C4-2B (cell line): ENCODE data around the gene CACHD1.

Experiments used
- CTCF ChIP-seq: fragments of 450-650 bp; conservative IDR thresholded peaks from 2 replicates; pipeline ENCODE4 v1.5.1; 2017; ENCODE audit warnings: mild to moderate bottlenecking
- ZFX ChIP-seq: fragments of 450-650 bp; IDR thresholded peaks from 2 replicates; pipeline ENCODE4 v1.6.1; 2017

GRCh38 chr1:64676386-64676785, 206.5 kb downstream of the CACHD1 start:
- TF ChIP-seq CTCF (no peak), ZFX (no peak)
